Heart left ventricle (tissue), 13 donors: Measurements from ENCODE around the gene COMMD9.

Source experiments
- POLR2A ChIP-seq, 2 donors: fragments of 450-650 bp; IDR thresholded peaks; one replicate each; pipeline ENCODE4 v1.6.1; 2017; ENCODE audit warnings: antibody characterized with exemption in 2 of 2, mild to moderate bottlenecking in 2 of 2, moderate library complexity in 2 of 2
- TF ChIP-seq, protein P1 (sequence below), 12 donors: fragments of 200-600 bp; sonication (generic) in 4 of 12; IDR thresholded peaks; one replicate each; pipeline versions ENCODE4 v1.5.0 to v1.8.0; 2018 to 2022; ENCODE audit warnings: antibody characterized with exemption in 12 of 12, mild to moderate bottlenecking in 5 of 12
- donor health status: ischemic (EF 13 %, LVEDD 7.1; RV severe dilation, severe dysfunction).
- donor health status: DM: no; HTN: yes; CAD: no.
- donor health status: DM: no; HTN: no; CAD: no.
- donor health status: ischemic (EF 25% LVEDD 6.9; RV normal size, moderate dysfunction).
- donor health status: ischemic (EF 25% LVEDD 5.7; RV mildly dilated, moderate dysfunction).
- donor health status: ischemic (EF 35%, LVEDD 5.7; RV mildly dilated, moderate dysfunction).
- donor health status: nonischemic (EF 11% LVEDD 7.7; RV severe dilation, severe dysfunction).
- donor health status: DM: yes; HTN: yes; CAD: no.
- donor health status: PGD.
- donor health status: ischemic (EF 29% LVEDD 5.4; RV normal size, mild dysfunction).
- donor health status: nonischemic (EF 23%, LVEDD 6.1; RV moderate dilation, normal function).

DNA sequence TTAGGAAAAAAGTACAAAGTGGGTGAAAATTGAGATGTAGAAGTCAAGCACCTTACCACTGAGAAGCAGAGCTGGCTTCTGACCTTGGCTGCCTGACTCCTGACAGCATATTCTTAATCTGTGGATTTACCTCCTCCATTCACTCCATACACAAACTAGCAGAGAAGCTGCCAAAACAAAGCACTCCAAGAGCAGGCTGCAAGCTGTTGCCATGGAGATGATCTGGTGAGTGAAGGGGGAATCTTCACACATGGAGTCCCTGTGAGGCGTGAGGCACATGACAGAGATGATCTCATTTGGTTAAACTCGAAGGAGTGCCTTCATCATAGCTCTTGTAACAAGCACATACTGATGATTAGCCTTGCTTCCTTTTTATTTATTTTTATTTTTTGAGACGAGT is 16.1 kb downstream of the COMMD9 start:
- TF ChIP-seq, protein P1, sequence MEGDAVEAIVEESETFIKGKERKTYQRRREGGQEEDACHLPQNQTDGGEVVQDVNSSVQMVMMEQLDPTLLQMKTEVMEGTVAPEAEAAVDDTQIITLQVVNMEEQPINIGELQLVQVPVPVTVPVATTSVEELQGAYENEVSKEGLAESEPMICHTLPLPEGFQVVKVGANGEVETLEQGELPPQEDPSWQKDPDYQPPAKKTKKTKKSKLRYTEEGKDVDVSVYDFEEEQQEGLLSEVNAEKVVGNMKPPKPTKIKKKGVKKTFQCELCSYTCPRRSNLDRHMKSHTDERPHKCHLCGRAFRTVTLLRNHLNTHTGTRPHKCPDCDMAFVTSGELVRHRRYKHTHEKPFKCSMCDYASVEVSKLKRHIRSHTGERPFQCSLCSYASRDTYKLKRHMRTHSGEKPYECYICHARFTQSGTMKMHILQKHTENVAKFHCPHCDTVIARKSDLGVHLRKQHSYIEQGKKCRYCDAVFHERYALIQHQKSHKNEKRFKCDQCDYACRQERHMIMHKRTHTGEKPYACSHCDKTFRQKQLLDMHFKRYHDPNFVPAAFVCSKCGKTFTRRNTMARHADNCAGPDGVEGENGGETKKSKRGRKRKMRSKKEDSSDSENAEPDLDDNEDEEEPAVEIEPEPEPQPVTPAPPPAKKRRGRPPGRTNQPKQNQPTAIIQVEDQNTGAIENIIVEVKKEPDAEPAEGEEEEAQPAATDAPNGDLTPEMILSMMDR (IDR thresholded peaks at IDR 0.05), result no peak
- no peak for TF ChIP-seq POLR2A (IDR thresholded peaks at IDR 0.05)
